Esophagus squamous epithelium (tissue), 4 donors: ENCODE results near the gene ADCY5.

Source experiments
- POLR2A ChIP-seq, 4 donors: fragments of 450-650 bp; IDR thresholded peaks; one replicate each; pipeline ENCODE4 v1.6.1; 2017; ENCODE audit warnings: antibody characterized with exemption in 4 of 4, mild to moderate bottlenecking in 4 of 4, moderate library complexity in 3 of 4
- TF ChIP-seq, protein P1 (sequence below), 6 experiments: fragments of 450-650 bp in 4 of 6; fragments of 200-600 bp in 2 of 6; sonication (generic) in 2 of 6; IDR thresholded peaks; one replicate each; pipeline ENCODE4 v1.5.1; 2016 to 2019; ENCODE audit warnings: antibody characterized with exemption in 6 of 6, mild to moderate bottlenecking in 4 of 6, moderate library complexity in 4 of 6

- no peak for TF ChIP-seq POLR2A (IDR thresholded peaks at IDR 0.05)
- TF ChIP-seq, protein P1, sequence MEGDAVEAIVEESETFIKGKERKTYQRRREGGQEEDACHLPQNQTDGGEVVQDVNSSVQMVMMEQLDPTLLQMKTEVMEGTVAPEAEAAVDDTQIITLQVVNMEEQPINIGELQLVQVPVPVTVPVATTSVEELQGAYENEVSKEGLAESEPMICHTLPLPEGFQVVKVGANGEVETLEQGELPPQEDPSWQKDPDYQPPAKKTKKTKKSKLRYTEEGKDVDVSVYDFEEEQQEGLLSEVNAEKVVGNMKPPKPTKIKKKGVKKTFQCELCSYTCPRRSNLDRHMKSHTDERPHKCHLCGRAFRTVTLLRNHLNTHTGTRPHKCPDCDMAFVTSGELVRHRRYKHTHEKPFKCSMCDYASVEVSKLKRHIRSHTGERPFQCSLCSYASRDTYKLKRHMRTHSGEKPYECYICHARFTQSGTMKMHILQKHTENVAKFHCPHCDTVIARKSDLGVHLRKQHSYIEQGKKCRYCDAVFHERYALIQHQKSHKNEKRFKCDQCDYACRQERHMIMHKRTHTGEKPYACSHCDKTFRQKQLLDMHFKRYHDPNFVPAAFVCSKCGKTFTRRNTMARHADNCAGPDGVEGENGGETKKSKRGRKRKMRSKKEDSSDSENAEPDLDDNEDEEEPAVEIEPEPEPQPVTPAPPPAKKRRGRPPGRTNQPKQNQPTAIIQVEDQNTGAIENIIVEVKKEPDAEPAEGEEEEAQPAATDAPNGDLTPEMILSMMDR (IDR thresholded peaks at IDR 0.05): peak in 2 of 6 experiments; percentile 24 to 26
Observed at GRCh38 chr3:123447749-123448517, 957 bp downstream of the ADCY5 start.
